ENCODE measurements around the gene RXRA. TPM values are rescaled to one million over a fixed set of nuclear protein-coding genes. Genes with fewer than 3 reads are reported as not detected.

Gene RXRA
- total and polyA plus RNA-seq, 7 donors = 37.7 to 192 (median 139) TPM

- peaks cover 0 to 1% (median 0%) of the 10 kb centered on the region in 3 donors for H3K27me3 ChIP-seq (ENCODE audit: insufficient read depth in 3 of 3, low read length in 2 of 3)
- H3K27ac ChIP-seq = no peak overlapping the region
- ATAC-seq (peak in 1 of 4 donors; percentile 11), DNase-seq (peak in 1 of 2 donors; percentile 38)
- no peaks in the 10 kb centered on the region for H3K4me1 ChIP-seq
- WGBS, 3 donors = 69 to 88% (median 77%) methylated on average over 15 of the region's 15 CpGs
- intact Hi-C loops (cut with DNase I) = loop anchor here in 1 of 2 donors (10.0 kb wide), 1 partner anchor 158 kb away; no protein-coding TSS in a partner anchor
- H3K9me3 ChIP-seq = no peaks in the 10 kb centered on the region
- H3K4me3 ChIP-seq = no peak overlapping the region
- no peaks in the 10 kb centered on the region for H3K36me3 ChIP-seq (ENCODE audit: insufficient read depth in 1 of 2, low read depth in 1 of 2)
- TF ChIP-seq CTCF (IDR thresholded peaks at IDR 0.05) = no peak
Measured at GRCh38 chr9:134476942-134477335, 150.7 kb downstream of the RXRA start.

GRCh38 chr9:134477342-134477925, 151.2 kb downstream of the RXRA start:
- ATAC-seq = peak in 2 of 4 donors; percentile 56 to 64
- Histone ChIP-seq H3K4me3 (no peak overlapping the region), H3K4me1 (no peaks in the 10 kb centered on the region), H3K9me3 (no peaks in the 10 kb centered on the region), H3K27ac (no peak overlapping the region), H3K36me3 (ENCODE audit: insufficient read depth in 1 of 2, low read depth in 1 of 2) (no peaks in the 10 kb centered on the region), H3K27me3 (ENCODE audit: insufficient read depth in 3 of 3, low read length in 2 of 3) (peaks cover 0 to 6% (median 0%) of the 10 kb centered on the region in 3 donors)
- intact Hi-C loops (cut with DNase I) = loop anchor here in 1 of 2 donors (10.0 kb wide), 1 partner anchor 157 kb away; no protein-coding TSS in a partner anchor
- peak in 1 of 2 donors; percentile 37 for DNase-seq
- 33 to 53% (median 41%) methylated on average over 15 of the region's 15 CpGs for WGBS, 3 donors
- TF ChIP-seq CTCF (IDR thresholded peaks at IDR 0.05) = no peak

GRCh38 chr9:134477927-134478326, 151.7 kb downstream of the RXRA start:
- DNase-seq (peak; percentile 53 to 55), ATAC-seq (no peak)
- H3K36me3 ChIP-seq (ENCODE audit: insufficient read depth in 1 of 2, low read depth in 1 of 2) = no peaks in the 10 kb centered on the region
- intact Hi-C loops (cut with DNase I) = loop anchor here in 1 of 2 donors (10.0 kb wide), 1 partner anchor 157 kb away; no protein-coding TSS in a partner anchor
- no peak overlapping the region for H3K4me3 ChIP-seq
- H3K27me3 ChIP-seq (ENCODE audit: insufficient read depth in 3 of 3, low read length in 2 of 3) = peaks cover 0 to 6% (median 0%) of the 10 kb centered on the region in 3 donors
- H3K4me1 ChIP-seq = no peaks in the 10 kb centered on the region
- WGBS, 3 donors = 43 to 63% (median 51%) methylated on average over 14 of the region's 14 CpGs
- TF ChIP-seq CTCF (IDR thresholded peaks at IDR 0.05) = no peak
- no peaks in the 10 kb centered on the region for H3K9me3 ChIP-seq
- H3K27ac ChIP-seq = no peak overlapping the region

DNA sequence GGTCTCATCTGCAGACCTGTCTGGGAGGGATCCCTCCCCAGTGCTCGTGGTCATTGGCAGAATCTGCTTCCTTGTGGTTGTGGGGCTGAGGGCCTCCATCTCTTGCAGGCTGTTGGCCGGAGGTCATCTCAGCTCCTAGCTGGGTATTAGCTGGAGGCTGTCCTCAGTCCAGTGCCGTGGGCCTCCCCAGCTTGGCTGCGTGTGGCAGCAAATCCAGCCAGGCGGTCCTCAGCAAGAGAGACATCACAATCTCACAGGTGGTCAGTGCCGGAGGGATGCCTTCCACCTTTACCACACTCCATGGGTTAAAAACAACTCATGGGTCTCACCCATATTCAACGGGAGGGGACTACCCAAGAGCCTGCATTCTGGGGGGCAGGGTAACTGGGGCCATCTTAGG, 155.5 kb downstream of the RXRA start:
- Histone ChIP-seq H3K4me1 (no peaks in the 10 kb centered on the region), H3K4me3 (no peak overlapping the region), H3K27ac (no peak overlapping the region), H3K27me3 (ENCODE audit: insufficient read depth in 3 of 3, low read length in 2 of 3) (peaks cover 0 to 15% (median 3%) of the 10 kb centered on the region in 3 donors), H3K9me3 (no peaks in the 10 kb centered on the region), H3K36me3 (ENCODE audit: insufficient read depth in 1 of 2, low read depth in 1 of 2) (no peaks in the 10 kb centered on the region)
- no peak for TF ChIP-seq CTCF (IDR thresholded peaks at IDR 0.05)
- ATAC-seq (no peak), DNase-seq (peak in 1 of 2 donors; percentile 36)
- intact Hi-C loops (cut with DNase I) = no loop called here
- 79 to 90% (median 89%) methylated on average over 7 of the region's 7 CpGs for whole genome bisulfite sequencing, 3 donors

Measured in psoas muscle (tissue), 8 donors.